Embryonic facial prominence (tissue), 1 donor: ENCODE results near the gene ARPC4.
"Not testable (repeated sequence)": the region's sequence is repeated elsewhere in the genome, so short reads cannot be mapped to it uniquely, and the experiment has no call there.

Source experiments
- DNase-seq: peaks from one replicate; pipeline ENCODE4 v3.0.0-alpha.2; 2016; ENCODE audit errors: extremely low spot score

The ARPC4 gene

DNA sequence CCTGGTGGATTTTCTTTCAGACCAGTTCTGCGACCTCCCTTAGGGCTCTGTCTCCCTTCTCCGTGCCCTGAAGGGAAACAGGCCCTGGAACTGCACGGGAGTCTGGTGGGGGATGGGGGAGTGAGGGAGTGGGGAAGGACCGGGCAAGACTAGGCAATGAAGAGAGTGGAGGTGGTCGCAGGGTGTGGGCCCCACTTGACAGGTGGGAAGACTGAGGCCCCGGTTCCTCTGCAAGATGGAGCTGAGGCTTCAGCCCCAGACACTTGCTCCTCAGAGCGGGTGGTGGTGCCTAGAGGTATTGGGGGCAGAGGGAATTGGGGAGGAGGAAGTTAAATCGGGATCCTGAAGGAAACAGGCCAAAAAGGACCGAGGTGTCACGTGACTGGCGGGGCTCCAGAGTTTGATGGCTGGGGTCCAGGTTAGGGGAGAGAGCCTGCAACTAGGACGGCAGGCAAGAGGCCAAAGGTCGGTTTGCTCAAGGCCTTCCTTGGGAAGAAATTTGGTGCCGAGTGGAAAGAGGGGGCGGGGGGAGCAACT is 22.5 kb upstream of the ARPC4 start:
- DNase-seq: no peak

- DNase-seq: not testable (repeated sequence)
Observed at GRCh38 chr3:9771007-9771406, 21.9 kb upstream of the ARPC4 start.

GRCh38 chr3:9776896-9777693 is 15.8 kb upstream of the ARPC4 start:
- no peak for DNase-seq

DNA sequence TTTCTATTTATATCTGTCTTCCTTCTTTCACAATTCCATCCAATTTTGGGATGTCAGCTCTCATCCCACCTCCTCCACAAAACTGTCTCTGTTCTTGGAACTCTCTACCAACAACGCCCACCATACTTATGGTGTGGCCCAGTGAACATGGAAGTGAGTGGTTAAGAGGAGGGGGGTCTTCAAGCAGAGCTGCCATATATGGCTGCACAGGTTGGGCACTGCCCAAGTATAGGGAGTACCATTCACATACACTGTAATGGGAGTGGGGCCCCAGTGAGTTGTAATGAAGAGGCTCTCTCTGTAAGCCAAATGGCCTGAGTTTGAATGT is 15.2 kb upstream of the ARPC4 start:
- no peak for DNase-seq

DNA sequence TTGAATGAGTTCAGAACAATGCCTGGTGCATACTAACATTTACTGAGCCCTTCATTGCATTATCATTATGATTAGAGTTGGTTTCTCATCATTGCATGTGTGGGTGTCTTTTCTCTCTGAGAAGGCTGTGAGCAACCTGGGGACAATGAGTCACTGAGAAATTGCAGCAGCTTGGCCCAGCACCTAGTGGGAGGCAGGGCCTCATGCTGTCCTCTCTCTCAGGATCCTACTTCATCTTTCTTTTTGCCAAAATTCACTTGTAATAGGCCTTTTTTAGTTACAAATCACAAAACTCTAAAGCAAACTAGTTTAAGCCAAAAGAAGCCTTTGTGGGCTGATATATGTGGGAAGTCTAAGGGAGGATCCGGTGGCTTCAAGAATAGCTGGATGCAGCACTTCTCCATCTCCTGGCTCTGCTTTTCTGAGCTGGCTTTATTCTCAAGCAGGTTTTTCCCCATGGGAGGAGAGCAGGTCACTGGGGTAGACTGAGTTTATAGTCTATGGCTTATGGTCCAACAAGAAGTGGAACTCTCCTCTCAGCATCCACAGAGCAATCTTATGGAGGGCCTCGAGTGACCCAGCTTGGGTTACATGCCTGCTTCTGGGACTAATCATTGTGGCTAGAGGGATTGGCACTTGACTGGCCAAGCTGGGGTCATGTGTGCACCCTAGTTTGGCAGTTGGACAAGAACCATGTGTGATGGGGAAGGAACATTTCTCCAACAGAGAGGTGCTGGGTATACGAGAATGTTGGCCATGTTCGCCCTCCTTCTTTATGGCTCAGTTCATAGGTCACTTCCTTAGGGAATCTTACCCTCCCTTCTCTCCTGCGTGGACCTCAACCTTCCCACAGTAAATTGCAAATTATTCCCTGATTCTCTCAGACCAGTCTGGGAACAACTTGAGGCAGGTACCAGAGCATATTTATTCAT is 14.5 kb upstream of the ARPC4 start:
- no peak for DNase-seq

- DNase-seq: no peak
Observed at GRCh38 chr3:9779075-9779593, 13.7 kb upstream of the ARPC4 start.

DNA sequence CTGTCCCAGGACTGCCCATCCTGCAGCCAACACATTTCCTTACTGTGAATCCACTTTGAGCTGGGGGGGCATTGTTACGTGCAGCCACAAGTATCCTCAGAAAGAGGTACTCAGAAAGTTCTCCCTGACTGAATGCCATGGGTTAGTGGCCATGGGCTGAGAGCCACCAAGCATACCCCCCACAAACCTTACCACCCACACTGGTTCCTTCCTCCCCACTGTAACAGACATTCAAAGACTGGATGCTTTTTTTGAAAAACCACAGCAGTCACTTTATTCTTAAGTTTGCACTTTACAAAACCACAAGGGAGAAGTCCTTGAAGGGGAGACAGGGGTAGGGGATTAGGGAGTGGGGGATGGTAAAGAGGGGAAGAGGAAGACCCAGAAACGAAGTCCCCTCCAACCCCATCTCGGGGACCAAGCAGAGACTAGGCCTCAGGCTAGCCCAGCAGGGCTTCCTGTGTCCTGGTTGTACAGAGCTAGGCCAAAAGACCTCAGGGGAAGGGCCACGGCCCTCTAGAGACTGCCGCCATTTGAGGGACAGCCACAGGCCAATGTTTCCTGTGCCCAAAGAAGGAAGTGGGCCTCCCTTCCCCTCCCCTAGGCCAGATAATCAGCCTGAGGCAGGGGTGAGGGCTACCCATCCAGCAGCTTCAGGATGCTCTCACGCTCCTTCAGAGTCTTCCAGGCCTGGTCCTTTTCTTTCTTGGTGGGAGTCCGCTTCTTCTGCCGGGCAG is 13.0 kb upstream of the ARPC4 start:
- DNase-seq: no peak

DNA sequence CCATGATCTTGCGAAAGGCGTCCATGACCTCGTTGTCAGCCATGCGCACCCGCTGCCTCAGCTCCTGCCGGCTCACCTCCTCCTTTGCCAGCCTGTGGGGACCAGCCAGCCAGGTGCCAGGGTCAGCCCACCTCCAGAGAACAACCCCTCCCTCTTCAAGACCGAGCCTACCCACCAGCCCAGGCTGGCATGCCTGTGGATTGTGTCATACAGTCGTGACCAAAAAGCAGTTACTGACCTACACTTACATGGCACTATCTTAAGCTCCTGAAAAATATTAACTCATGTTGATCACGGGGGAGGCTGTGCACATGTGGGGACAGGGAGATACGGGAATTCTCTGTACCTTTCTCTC is 12.4 kb upstream of the ARPC4 start:
- no peak for DNase-seq

DNA sequence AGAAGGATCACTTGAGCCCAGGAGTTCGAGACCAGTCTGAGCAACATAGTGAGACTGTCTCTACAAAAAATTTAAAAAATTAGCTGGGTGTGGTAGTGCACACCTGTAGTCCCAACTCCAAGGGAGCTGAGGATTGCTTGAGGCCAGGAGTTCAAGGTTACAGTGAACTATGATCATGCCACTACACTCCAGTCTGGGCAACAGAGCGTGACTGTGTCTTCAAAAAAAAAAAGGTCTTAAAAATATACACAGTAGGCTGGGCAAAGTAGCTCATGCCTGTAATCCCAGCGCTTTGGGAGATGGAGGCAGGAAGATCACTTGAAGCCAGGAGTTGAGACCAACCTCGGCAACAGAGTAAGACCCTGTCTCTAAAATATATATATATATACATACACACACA is 12.0 kb upstream of the ARPC4 start:
- DNase-seq: no peak

DNA sequence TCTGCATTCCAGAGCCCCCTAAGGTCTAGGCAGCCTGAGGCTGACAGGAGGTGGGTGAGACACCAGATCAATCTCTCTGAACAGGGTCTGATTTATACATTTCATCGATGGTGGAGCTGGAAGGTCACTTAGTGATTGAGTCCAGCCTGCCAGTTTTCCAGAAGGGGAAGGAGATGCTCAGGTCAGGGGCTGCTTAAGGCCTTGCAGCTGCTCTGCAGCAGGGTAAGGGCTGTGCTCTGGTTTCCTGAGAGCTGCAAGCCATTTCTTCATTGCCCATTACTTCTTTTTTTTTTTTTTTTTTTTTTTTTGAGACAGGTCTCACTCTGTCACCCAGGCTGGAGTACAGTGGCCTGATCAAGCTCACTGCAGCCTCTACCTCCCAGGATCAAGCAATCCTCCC is 11.3 kb upstream of the ARPC4 start:
- DNase-seq: no peak

GRCh38 chr3:9781978-9782603 is 10.8 kb upstream of the ARPC4 start:
- no peak for DNase-seq

- DNase-seq: no peak
Observed at GRCh38 chr3:9782770-9783169, 10.1 kb upstream of the ARPC4 start.

- no peak for DNase-seq
Observed at GRCh38 chr3:9783954-9784353, 8.9 kb upstream of the ARPC4 start.

- DNase-seq: no peak
Observed at GRCh38 chr3:9784965-9785364, 7.9 kb upstream of the ARPC4 start.

- no peak for DNase-seq
Observed at GRCh38 chr3:9785602-9786001, 7.3 kb upstream of the ARPC4 start.

DNA sequence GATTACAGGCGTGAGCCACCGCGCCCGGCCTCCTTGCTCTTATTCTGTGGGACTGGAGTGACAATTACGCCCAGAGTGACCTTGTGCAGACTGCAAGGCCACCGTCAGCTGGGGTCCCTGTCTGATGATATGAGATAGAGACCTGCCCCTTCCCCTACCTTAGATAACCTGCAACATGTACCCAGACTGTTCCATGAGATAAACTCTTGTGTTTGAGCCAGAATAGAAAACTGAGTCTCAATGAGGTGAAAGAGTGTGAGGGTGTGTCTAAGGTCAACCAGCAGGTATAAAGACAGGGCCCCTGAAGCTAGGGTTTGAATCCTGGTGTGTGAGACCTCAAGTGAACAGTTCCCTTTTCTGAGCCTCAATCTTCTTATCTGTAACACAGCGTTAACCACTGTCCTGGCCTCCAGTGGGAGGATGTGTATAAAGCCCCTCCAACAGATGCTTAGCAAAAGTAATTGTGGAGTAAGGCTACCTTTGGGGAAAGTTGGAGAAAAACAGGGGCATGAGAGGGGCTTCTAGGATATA is 6.6 kb upstream of the ARPC4 start:
- no peak for DNase-seq

GRCh38 chr3:9786825-9787669 is 5.8 kb upstream of the ARPC4 start:
- DNase-seq: no peak

- no peak for DNase-seq
Observed at GRCh38 chr3:9787714-9788113, 5.2 kb upstream of the ARPC4 start.

DNA sequence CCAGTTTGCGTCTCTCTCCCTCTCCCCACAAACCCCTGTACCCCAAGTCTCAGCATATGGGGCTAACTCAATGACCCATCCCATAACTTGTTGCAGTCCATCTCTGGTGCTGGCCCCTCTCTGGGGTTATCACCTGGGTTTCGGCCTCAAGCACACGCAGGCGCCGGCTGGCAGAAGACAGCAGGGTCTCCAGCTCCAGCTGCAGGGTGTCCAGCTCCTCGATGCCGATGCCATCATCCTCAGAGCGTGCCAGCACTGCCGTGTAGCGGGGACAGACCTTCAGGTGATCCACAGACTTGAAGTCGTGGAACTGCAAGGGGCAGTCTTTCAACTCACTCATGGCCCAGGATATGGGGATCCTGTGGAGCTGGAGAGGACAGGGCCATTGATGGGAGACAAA is 1.8 kb upstream of the ARPC4 start:
- no peak for DNase-seq

DNA sequence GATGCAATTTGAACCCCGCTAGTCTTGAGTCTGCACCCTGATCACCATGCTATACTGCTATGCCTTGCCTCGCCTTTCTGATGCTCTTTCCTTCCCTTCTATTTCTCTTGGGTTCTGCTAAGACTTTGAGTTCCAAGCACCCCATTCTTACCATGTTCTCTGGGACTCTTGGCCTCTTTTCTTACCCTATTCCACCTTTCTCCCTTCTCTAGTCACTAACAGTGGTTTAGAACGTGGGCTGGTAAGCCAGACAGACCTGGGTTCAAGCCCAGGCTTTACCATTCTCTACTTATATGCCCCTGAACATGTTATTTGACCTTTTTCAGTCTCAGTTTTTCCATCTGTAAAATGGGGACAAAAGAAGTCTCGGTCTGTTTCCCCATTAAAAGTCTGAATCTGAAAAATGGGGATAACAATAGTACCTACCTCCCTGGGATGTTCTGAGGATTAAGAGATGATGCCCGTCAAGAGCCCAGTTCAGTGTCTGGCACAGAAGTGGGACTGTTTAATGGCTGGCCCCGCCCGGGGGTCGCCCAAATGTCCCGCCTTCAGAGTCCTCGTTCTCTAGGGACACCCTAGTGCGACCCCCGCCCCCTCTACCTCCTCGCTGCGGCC is 985 bp upstream of the ARPC4 start:
- DNase-seq: no peak
